T47D (cell line): ENCODE measurements around the gene LRRK1.

Experiments used
- DNase-seq, 2 experiments: peaks; one replicate each; pipeline versions ENCODE4 v3.0.0 to v3.0.0-alpha.2; 2011 to 2012; ENCODE audit warnings: low read depth in 1 of 2, low spot score in 1 of 2
- JUND ChIP-seq: IDR thresholded peaks from 2 replicates; pipeline ENCODE4 v1.6.1; 2012; ENCODE audit warnings: low read depth
- in situ Hi-C: cut with HindIII; loops from 2 replicates; pipeline ENCODE4 v1.10.0; 2016; ENCODE audit warnings: low sequenced_read_pairs, low pct_unique_long_range_greater_than_20kb

The LRRK1 gene

GRCh38 chr15:101037090-101037830, 118.1 kb downstream of the LRRK1 start:
- no peak for DNase-seq
- no peak for TF ChIP-seq JUND
- in situ Hi-C loops = no loop called here

- in situ Hi-C loops = no loop called here
- TF ChIP-seq JUND = no peak
- DNase-seq = no peak
Observed at GRCh38 chr15:101038327-101039003, 119.3 kb downstream of the LRRK1 start.

- no peak for DNase-seq
Observed at GRCh38 chr15:101039461-101039860, 120.3 kb downstream of the LRRK1 start.

DNA sequence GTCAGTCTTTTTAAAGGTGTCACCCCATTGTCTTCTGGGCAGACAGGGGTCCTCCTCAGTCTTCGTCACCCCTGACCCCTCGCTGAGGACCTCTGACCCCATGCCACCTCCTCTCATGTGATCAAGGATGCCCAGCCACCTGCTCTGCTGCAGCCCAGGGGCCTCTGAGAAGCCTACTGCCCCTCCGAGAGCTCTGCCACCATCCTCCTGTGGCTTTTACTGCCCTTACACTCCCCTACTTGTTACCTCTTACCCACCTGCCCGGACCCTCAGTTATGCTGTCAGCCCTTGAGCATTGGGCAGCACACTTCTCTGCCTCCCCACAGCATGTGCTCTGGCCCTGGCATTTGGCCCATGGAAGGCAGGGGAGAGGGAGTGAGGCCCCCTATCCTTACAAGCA, 123.2 kb downstream of the LRRK1 start:
- in situ Hi-C loops = no loop called here
- no peak for TF ChIP-seq JUND
- no peak for DNase-seq

More at GRCh38 chr15:101039461-101039860, 120.3 kb downstream of the LRRK1 start:
- no peak for TF ChIP-seq JUND
- in situ Hi-C loops = no loop called here

- no peak for DNase-seq
- no peak for TF ChIP-seq JUND
- in situ Hi-C loops = no loop called here
Observed at GRCh38 chr15:101043011-101043410, 123.9 kb downstream of the LRRK1 start.

DNA sequence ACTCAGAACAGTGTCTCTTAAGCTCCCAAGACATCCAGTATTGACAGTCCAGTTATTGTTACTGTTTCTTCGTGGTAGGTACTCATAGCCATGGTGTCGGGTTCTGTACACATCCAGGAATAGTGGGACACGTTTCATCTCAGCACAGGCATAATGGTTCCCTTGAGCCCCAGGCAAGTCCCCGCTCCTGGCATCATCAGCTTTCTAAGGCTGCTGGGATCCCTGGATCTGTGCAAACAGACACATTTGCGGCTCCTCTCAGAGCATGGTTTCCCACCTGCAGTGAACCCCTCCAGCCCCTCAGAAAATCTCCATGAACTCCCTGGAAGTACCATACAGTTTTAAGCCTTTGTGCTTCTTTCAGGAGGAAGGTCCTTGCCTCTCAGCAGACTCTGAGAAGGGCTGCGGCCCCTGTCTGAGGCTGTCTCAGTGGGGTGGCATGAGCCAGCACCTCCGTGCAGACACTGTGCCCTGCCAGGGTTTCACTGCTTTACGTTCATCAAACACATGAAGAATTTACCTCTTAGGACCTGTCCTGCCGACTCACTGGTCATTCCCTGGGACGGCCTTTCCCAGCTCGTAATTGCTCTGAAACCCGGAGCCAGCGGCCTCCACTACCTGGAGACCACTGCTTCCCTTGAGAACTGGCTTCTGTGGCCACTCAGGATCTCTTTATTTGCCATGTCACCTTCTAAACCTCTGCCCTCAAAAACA, 124.9 kb downstream of the LRRK1 start:
- no peak for DNase-seq
- in situ Hi-C loops = no loop called here
- TF ChIP-seq JUND = no peak

GRCh38 chr15:101044625-101045235, 125.6 kb downstream of the LRRK1 start:
- DNase-seq = no peak
- TF ChIP-seq JUND = no peak
- in situ Hi-C loops = no loop called here

DNA sequence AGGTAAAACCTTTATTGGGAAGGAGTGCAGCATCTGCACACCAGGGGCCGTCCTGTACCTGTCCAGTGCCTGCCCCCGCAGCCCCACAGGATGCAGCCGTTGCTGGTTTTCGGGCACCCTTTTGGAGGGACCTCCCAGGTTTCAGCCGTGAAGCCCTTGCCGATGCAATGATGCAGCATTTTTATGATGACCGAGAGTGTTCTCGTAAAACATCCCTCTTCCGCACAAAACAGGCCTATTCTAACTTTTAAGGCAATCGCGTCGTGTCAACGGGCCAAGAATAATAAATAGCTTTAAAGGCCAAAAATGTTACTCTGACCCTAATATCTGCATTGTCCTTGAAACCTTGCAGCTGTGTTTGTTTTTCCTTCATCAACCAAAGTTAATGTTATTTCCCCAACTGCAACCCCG, 126.1 kb downstream of the LRRK1 start:
- in situ Hi-C loops = no loop called here
- TF ChIP-seq JUND = no peak
- DNase-seq = no peak

DNA sequence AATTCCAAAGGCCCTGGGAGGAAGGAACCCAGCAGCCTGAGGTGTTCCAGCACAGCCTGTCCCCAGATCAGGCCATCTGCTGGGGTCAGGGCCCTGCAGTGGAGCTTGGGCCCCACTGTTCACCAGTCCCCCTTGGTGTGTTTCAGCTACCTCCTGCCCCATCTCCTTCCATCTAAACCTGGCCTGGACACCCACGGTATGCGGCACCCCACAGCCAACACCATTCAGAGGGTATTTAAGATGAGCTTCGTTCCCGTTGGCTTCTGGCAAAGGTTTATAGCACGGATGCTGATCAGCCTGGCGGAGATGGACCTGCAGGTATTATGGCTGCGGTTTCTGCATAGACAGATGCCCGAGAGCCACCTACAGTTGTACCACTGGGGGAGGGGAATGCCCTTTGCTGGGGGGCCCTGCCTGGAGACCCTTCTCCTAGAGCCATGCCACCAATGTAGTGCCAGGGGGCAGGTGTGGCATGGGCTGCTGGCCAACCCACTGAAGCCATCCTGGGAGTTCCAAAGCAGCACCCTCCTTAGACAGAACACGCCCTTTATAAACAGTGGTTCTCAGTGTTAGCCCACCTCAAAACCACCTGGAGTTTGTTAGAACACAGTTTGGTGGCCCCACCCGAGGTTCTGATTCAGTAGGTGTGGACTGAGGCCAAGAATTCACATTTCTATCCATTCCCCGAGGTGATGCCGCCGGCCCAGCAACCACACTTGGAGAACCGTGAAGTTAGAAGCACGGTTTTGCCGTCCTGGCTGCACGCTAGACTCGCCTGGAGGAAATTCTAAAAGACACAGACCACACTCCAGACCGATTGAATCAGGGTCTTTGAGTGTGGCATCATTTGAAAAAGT, 126.9 kb downstream of the LRRK1 start:
- TF ChIP-seq JUND = no peak
- in situ Hi-C loops = no loop called here
- no peak for DNase-seq

- no peak for DNase-seq
- no peak for TF ChIP-seq JUND
- in situ Hi-C loops = no loop called here
Observed at GRCh38 chr15:101046826-101047225, 127.7 kb downstream of the LRRK1 start.

- in situ Hi-C loops = no loop called here
- TF ChIP-seq JUND = no peak
Observed at GRCh38 chr15:101047301-101047781, 128.2 kb downstream of the LRRK1 start.

GRCh38 chr15:101048176-101048575, 129.0 kb downstream of the LRRK1 start:
- TF ChIP-seq JUND = no peak
- in situ Hi-C loops = no loop called here
- DNase-seq = no peak

More at GRCh38 chr15:101047301-101047781, 128.2 kb downstream of the LRRK1 start:
- no peak for DNase-seq
